K562 (cell line): ENCODE data around the gene MVP.

Experiments used
- ERF ChIP-seq: fragments of 450-650 bp; formaldehyde crosslinking; IDR thresholded peaks from 2 replicates; pipeline ENCODE4 v1.4.0; 2020; ENCODE audit warnings: mild to moderate bottlenecking, mixed read lengths
- NR2F6 ChIP-seq: fragments of 450-650 bp; formaldehyde crosslinking; IDR thresholded peaks from 2 replicates; pipeline ENCODE4 v1.4.0; 2020; ENCODE audit warnings: mild to moderate bottlenecking

DNA sequence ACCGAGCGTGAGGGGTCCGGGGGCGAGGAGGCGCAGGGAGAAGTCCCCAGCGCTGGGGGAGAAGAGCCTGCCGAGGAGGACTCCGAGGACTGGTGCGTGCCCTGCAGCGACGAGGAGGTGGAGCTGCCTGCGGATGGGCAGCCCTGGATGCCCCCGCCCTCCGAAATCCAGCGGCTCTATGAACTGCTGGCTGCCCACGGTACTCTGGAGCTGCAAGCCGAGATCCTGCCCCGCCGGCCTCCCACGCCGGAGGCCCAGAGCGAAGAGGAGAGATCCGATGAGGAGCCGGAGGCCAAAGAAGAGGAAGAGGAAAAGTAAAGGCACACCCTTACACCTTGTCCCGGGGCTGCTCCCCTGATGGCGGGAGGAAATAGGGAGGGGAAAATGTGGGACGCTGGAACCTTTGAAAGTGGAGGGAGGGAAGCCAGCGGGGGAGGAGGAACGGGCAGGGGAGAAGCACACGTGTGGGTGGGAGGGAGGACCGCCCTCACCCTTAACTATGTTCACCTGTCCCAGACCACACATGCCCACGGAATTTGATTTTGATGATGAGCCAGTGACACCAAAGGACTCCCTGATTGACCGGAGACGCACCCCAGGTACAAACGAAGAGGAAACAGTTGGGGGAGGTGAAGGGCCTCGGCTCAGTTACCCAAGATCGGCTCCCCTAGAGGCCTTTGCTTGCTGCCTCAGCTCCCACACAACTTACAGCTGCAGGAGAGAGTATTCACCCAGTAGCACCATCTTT is 3.4 kb upstream of the MVP start:
- no peak for TF ChIP-seq ERF (CRISPR knock-in tag)
- no peak for TF ChIP-seq NR2F6 (CRISPR knock-in tag)
